B cell (primary cell): Measurements from ENCODE around the gene USP22. TPM values are rescaled to one million over a fixed set of nuclear protein-coding genes. Genes with fewer than 3 reads are reported as not detected.
A peak's percentile ranks its signal among the peaks of the same experiment; 100 is the strongest.

ENCODE experiments used
- ATAC-seq: fragments of 200-7000 bp; cut with Tn5 transposase; one replicate; pipeline ENCODE4 v1.10.0; 2021; ENCODE audit warnings: low read depth, mild to moderate bottlenecking, moderate number of reproducible peaks, moderate library complexity
- CTCF ChIA-PET: fragments of 350-600 bp; sonication (Branson Sonifier 250); formaldehyde crosslinking; loops from one replicate; lab custom pipeline; 2021; ENCODE audit warnings: antibody characterized with exemption, inconsistent platforms; lab: Charles Lee
- POLR2A ChIA-PET: fragments of 350-600 bp; sonication (Branson Sonifier 250); formaldehyde crosslinking; loops from one replicate; lab custom pipeline; 2021; ENCODE audit warnings: antibody characterized with exemption; lab: Charles Lee
- DNase-seq: peaks from one replicate; pipeline ENCODE4 v3.0.0; 2013
- H2AFZ ChIP-seq: 2 replicates; pipeline ENCODE4 v1.6.1; 2012; ENCODE audit warnings: mild to moderate bottlenecking, low read depth, low read length; ENCODE audit not compliant: insufficient read depth, poor library complexity, severe bottlenecking
- H3K27ac ChIP-seq, 2 donors: 1 replicate in 1 of 2; 2 replicates in 1 of 2; pipeline ENCODE4 v1.5.1; 2012 to 2013; ENCODE audit warnings: low read length in 2 of 2, mild to moderate bottlenecking in 2 of 2, moderate library complexity in 1 of 2
- H3K27me3 ChIP-seq, 4 experiments: fragments of 200-600 bp in 1 of 4; sonication (generic) in 1 of 4; replicated peaks in 1 of 4; 1 replicate in 2 of 4; 2 replicates in 2 of 4; pipeline versions ENCODE4 v1.6.1 to v1.7.0; 2013 to 2016; ENCODE audit warnings: low read length in 3 of 4, mild to moderate bottlenecking in 2 of 4, mixed read lengths in 1 of 4, moderate library complexity in 1 of 4; ENCODE audit not compliant: insufficient read depth in 4 of 4, control insufficient read depth in 3 of 4; ENCODE audit errors: control extremely low read depth in 1 of 4
- H3K36me3 ChIP-seq, 2 experiments: replicated peaks in 1 of 2; 1 replicate in 1 of 2; 2 replicates in 1 of 2; pipeline versions ENCODE4 v1.6.1 to v1.7.1; 2013; ENCODE audit warnings: low read length in 1 of 2; ENCODE audit not compliant: insufficient read depth in 2 of 2, control insufficient read depth in 1 of 2; ENCODE audit errors: control extremely low read depth in 1 of 2, extremely low read depth in 1 of 2
- H3K4me1 ChIP-seq, 2 donors: fragments of 200-600 bp in 1 of 2; sonication (generic) in 1 of 2; 1 replicate in 1 of 2; 2 replicates in 1 of 2; pipeline versions ENCODE4 v1.5.1 to v1.6.1; 2013 to 2017; ENCODE audit warnings: low read length in 2 of 2; ENCODE audit not compliant: control insufficient read depth in 2 of 2, insufficient read depth in 2 of 2
- H3K4me2 ChIP-seq: replicated peaks from 2 replicates; pipeline ENCODE3; 2012; ENCODE audit warnings: mild to moderate bottlenecking, low read depth, low read length; ENCODE audit not compliant: poor library complexity, severe bottlenecking
- H3K4me3 ChIP-seq, 5 experiments: fragments of 200-600 bp in 1 of 5; sonication (generic) in 1 of 5; 1 replicate in 3 of 5; 2 replicates in 2 of 5; pipeline versions ENCODE4 v1.5.1 to v1.7.0; 2011 to 2016; ENCODE audit warnings: low read length in 4 of 5, mild to moderate bottlenecking in 4 of 5, low read depth in 2 of 5, control low read depth in 1 of 5, moderate library complexity in 1 of 5; ENCODE audit not compliant: insufficient read depth in 1 of 5; ENCODE audit errors: control extremely low read depth in 1 of 5, extremely low read depth in 1 of 5
- H3K79me2 ChIP-seq: fragments of 200-600 bp; sonication (generic); one replicate; pipeline ENCODE4 v1.6.0; 2016; ENCODE audit warnings: low read length; ENCODE audit not compliant: control insufficient read depth, insufficient read depth
- H3K9ac ChIP-seq: fragments of 200-600 bp; sonication (generic); 2 replicates; pipeline ENCODE4 v1.6.1; 2017; ENCODE audit warnings: mild to moderate bottlenecking, low read length, moderate library complexity
- H3K9me3 ChIP-seq, 3 donors: one replicate each; pipeline versions ENCODE4 v1.6.1 to v1.7.1; 2013; ENCODE audit warnings: low read length in 2 of 3; ENCODE audit not compliant: control insufficient read depth in 2 of 3, insufficient read depth in 1 of 3; ENCODE audit errors: control extremely low read depth in 1 of 3
- H4K20me1 ChIP-seq: 2 replicates; pipeline ENCODE4 v1.6.0; 2012; ENCODE audit warnings: mild to moderate bottlenecking, low read length; ENCODE audit not compliant: insufficient read depth, control insufficient read depth, poor library complexity, severe bottlenecking
- H3K27ac Mint-ChIP-seq: one replicate; pipeline ENCODE4 v1.8.0; 2021; ENCODE audit warnings: mixed read lengths
- H3K27me3 Mint-ChIP-seq: one replicate; pipeline ENCODE4 v1.8.0; 2021; ENCODE audit warnings: mixed read lengths
- H3K4me1 Mint-ChIP-seq: one replicate; pipeline ENCODE4 v1.8.0; 2021; ENCODE audit warnings: mixed read lengths
- H3K4me3 Mint-ChIP-seq: one replicate; pipeline ENCODE4 v1.8.0; 2021; ENCODE audit warnings: mixed read lengths
- H3K9me3 Mint-ChIP-seq: one replicate; pipeline ENCODE4 v1.8.0; 2022; ENCODE audit warnings: mixed read lengths; ENCODE audit not compliant: insufficient read depth
- EZH2 ChIP-seq: IDR thresholded peaks from 2 replicates; pipeline ENCODE4 v1.6.1; 2012; ENCODE audit warnings: borderline replicate concordance, low read depth, mild to moderate bottlenecking, moderate library complexity, low read length; ENCODE audit not compliant: insufficient read depth, poor library complexity, severe bottlenecking
- WGBS: methylation state at CpG from one replicate; pipeline ENCODE4 v1.1.5; 2013; ENCODE audit warnings: missing lambda C conversion rate; ENCODE audit not compliant: insufficient coverage; 5-methylcytosine and 5-hydroxymethylcytosine counted together
- intact Hi-C: fragments of 100-400 bp; cut with micrococcal nuclease; formaldehyde crosslinking; loops from one replicate; pipeline ENCODE4 v1.10.0; 2022
- polyA plus RNA-seq: library from polyadenylated mRNA; depleted of rRNA; stranded (reverse); fragments of >200 nt; gene quantifications from 2 replicates; pipeline ENCODE4 v1.2.3, GENCODE V29; 2012
- total RNA-seq, 2 donors: library from RNA; stranded (reverse); fragments of 120-200 nt in 1 of 2; gene quantifications; 1 replicate in 1 of 2; 2 replicates in 1 of 2; pipeline versions ENCODE4 v1.2.3 to v1.2.4, GENCODE V29; 2013 to 2022
- TF ChIP-seq, protein P1 (sequence below): fragments of 200-600 bp; IDR thresholded peaks from one replicate; pipeline ENCODE4 v1.8.0; 2022; ENCODE audit warnings: antibody characterized with exemption, mild to moderate bottlenecking

USP22 gene
- total and polyA plus RNA-seq, 2 donors (not counting 1 experiment from before 2014, with no cell fraction given): 74.3 to 167 TPM

- TF ChIP-seq, protein P1, sequence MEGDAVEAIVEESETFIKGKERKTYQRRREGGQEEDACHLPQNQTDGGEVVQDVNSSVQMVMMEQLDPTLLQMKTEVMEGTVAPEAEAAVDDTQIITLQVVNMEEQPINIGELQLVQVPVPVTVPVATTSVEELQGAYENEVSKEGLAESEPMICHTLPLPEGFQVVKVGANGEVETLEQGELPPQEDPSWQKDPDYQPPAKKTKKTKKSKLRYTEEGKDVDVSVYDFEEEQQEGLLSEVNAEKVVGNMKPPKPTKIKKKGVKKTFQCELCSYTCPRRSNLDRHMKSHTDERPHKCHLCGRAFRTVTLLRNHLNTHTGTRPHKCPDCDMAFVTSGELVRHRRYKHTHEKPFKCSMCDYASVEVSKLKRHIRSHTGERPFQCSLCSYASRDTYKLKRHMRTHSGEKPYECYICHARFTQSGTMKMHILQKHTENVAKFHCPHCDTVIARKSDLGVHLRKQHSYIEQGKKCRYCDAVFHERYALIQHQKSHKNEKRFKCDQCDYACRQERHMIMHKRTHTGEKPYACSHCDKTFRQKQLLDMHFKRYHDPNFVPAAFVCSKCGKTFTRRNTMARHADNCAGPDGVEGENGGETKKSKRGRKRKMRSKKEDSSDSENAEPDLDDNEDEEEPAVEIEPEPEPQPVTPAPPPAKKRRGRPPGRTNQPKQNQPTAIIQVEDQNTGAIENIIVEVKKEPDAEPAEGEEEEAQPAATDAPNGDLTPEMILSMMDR: peak; percentile 91
- TF ChIP-seq EZH2: no peak
- H3K4me3 ChIP-seq: no peak overlapping the region
- H3K9me3 ChIP-seq: no peaks in the 10 kb centered on the region
- 74% methylated on average over 11 of the region's 17 CpGs for WGBS
- peaks cover 4% of the 10 kb centered on the region for H4K20me1 ChIP-seq
- H2AFZ ChIP-seq: no peak overlapping the region
- peak overlapping the region; percentile 50 for H3K27ac Mint-ChIP-seq
- no peaks in the 10 kb centered on the region for H3K79me2 ChIP-seq
- no peaks in the 10 kb centered on the region for H3K27me3 Mint-ChIP-seq
- no peak overlapping the region for H3K4me3 Mint-ChIP-seq
- ChIA-PET POLR2A (interaction anchor here (0.7 kb wide), 1 partner anchor 87 kb away, joined by 4 read pairs; no protein-coding TSS in a partner anchor), CTCF (interaction anchor here (0.6 to 2.7 kb wide), 17 partner anchors 8 to 767 kb away, joined by 3 to 23 read pairs (median 4); no protein-coding TSS in a partner anchor)
- peaks cover 0 to 4% of the 10 kb centered on the region in 2 donors for H3K4me1 ChIP-seq
- H3K27me3 ChIP-seq: no peaks in the 10 kb centered on the region
- peak; percentile 88 for ATAC-seq
- H3K9ac ChIP-seq: no peak overlapping the region
- no peak overlapping the region for H3K27ac ChIP-seq
- no peaks in the 10 kb centered on the region for H3K9me3 Mint-ChIP-seq
- H3K4me1 Mint-ChIP-seq: peaks cover 4% of the 10 kb centered on the region
- H3K4me2 ChIP-seq: peak overlapping the region; percentile 35
- peak; percentile 78 for DNase-seq
- intact Hi-C loops: loop anchor here (2.0 kb wide), 3 partner anchors 24 to 872 kb away; no protein-coding TSS in a partner anchor
- no peaks in the 10 kb centered on the region for H3K36me3 ChIP-seq
Measured at GRCh38 chr17:20992987-20993862, 49.6 kb downstream of the USP22 start.
